Fibroblast of skin of back (primary cell): Measurements from ENCODE around the gene FOXJ2.
"Not testable (repeated sequence)": the region's sequence is repeated elsewhere in the genome, so short reads cannot be mapped to it uniquely, and the experiment has no call there.

ENCODE experiments used
- DNase-seq: peaks from one replicate; pipeline ENCODE4 v3.0.0-alpha.2; 2013

FOXJ2 gene

DNA sequence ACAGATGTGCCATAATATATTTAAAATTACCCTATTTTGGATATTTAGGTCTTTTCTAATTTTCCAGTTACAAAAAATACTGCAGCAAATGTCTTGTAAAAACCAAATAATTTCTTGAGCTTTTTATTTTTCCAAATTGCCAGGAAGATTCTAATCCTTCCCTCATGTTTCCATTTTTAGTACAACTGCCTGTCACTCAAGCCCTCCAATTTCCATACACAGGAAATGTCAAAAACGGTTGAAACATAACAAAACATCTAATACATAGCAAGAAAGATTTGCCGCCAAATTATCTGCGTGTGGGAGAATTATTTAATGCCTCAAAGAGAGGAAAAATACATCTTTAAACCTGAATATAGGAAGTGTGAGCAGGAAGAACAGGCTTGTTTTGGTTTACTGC, 2.3 kb upstream of the FOXJ2 start:
- no peak for DNase-seq

DNA sequence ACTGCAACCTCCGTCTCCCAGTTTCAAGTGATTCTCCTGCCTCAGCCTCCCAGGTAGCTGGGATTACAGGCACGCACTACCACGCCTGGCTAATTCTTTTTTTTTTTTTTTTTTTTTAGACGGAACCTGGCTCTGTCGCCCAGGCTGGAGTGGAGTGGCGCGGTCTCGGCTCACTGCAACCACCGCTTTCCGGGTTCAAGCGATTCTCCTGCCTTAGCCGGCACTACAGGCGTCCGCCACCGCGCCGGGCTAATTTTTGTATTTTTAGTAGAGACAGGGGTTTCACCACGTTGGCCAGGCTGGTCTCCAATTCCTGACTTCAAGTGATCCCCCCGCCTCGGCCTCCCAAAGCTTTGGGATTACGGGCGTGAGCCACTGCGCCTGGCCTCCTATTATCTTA, 1.5 kb upstream of the FOXJ2 start:
- DNase-seq, result not testable (repeated sequence)

DNA sequence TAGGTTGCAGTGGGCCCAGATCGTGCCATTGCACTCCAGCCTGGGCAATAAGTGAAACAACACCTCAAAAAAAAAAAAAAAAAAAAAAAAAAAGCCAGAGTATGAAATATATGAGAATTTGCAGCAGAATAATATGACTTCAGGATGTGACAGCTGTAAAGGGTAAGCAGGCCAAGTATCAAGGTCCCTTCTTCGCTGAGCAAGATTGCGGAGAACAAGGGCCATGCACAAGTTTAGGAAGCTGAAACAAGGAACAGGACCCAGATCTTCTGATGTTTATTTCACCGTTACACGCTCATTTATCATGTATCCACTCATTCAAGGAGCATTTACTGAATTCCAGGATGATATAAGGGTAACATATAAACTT, 659 bp upstream of the FOXJ2 start:
- peak; percentile 8 for DNase-seq

DNA sequence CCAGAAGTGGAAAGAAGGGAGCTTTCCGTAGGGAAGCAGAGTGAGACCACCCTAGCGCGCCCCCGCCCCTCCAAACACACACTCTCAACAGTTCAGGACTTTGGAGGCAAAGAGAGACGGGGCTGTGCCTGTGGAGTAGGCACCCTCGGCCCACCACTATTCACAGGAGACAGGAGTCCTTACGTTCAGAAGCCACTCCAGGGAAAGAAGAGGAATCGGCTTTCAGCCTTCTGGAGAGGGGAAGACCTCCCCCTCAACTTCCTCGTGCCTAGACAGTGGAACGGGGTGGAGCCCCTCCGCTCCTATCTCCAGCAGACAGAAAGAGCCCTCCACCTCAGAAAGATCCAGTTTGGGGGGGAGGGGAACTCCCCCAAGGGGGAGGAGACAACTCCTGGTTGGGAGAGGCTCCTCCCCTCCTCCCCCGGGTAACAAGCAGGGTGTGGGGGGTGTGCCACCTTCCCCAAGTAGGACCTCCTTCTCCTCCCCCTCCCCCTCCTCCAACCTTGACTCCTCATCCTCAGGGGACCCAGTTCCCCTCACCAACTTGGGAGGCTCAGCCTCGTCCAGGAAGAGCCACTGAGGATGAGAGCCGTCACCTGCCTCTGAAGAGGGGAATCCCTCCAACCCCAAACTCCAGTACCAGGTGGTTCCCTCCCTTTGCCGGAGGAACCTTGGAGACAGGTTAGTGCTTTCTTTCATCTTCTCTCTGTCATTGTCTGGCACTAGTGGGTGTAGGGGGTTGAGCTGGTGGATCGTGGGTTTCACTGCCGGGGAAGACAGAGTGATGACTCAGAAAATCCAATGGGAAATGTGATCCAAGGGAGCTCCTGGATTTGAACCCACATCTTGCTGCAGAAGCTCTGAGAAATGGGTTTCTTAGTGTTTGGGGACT, 883 bp downstream of the FOXJ2 start:
- peak; percentile 61 for DNase-seq

DNA sequence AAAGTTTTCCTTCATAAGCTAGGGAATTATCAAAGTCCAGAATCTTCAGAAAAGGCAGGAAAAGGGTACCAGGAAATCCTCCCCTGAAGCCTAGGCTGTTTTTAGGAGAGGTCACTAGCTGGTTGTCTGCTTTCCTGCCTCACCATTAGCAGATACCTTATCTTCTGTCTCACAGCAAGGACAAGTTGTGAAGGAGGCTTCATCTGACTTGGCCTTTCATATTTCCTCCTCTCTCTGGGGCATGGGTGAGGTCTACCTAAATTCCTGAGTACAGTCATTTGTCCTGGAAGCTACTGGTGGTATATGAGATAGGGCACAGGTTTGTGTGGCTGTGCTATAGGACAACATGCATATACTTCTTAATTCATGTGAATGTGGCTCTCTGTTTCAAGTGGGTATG, 2.3 kb downstream of the FOXJ2 start:
- DNase-seq, result peak; percentile 7

DNA sequence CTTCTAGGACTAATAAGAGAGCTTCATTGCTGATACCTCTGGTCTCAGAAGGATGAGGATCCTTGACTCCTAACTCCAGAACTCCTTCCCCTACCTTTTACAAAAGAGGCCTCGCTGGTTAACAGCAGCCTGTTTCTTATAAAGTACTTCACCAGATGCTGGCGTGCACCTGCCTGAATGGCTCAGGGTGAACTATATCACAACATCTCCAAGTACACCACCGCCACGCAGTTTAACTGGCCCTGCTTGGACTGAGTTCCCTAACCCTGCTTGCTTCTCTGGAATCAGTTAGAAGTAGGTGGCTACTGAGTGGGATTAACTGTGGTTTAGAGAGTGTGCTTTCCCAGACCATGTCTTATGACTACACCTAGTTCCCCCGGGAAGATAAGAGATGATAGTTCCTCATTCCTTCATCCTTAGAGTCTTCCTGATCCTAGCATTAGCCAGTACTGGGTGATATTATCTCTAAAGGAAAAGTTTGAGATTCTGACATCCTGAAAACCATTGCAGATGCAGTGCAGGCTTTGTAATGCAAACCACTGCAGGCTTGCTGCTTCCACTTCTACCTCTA, 3.0 kb downstream of the FOXJ2 start:
- no peak for DNase-seq

DNA sequence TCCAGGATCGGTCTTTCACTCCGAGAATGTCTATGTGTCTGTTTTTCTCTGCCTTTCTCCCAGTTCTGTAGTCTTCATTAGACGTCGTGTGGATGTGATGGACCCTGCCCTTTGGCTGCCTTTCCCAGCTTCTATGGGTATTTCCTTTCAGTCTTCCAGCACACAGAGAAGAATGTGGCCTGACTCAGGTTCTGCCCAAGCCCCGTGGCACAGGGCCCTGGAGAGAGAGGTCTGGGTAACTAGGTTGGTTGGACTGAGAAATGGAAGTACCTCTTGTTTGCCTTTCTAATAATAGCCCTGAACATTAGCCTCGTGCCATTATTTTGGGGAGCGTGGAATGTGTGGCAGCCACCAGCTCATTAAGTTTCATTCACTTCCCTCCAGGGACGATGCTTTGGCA, 3.8 kb downstream of the FOXJ2 start:
- no peak for DNase-seq

DNA sequence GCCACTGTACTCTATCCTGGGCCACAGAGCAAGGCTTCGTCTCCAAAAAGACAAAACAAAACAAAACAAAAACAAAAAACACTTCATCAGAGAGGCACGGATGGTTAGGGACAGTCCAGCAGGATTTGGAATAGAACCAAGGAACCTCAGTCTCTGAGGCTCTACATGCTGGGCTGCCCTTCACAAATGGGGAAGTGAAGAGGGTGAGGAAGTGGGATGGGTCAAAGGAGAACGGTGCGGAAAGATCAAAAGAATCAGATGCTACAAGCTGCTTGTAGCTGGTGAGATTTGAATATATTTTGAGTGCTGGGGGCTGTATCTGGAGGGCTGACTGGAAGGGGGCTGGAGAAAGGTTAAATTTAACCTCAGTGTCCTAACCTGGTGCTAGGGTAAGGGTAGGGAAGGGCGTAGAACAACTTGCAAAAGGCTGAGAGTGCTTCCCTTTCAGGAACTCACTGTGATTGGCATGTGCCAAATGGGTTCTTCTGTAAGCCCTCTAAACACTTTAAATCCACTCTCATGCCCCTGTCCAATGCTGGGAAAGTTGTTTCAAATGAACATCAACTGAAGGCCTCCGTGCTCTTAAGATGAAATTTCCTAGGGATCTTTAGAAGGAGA, 4.6 kb downstream of the FOXJ2 start:
- no peak for DNase-seq

DNA sequence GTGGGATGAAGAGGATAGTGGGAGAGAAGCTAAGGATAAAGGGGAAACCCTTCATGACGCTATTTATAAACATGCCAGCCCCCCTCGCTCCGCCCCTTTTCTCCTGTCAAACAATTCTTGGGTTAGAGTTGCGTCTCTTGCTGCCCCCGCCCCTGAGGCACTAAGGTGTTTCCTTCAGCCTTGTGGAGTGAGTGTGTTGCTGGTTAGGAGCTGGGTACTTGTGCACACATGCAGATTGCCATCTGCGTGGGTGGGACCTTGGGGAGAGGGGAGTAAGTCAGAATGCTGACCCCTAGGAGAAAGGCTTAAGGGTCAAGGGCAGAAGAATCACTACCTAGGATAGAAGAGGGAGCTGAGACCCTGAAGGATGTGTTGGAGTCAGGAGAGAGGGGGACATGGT, 5.4 kb downstream of the FOXJ2 start:
- no peak for DNase-seq

DNA sequence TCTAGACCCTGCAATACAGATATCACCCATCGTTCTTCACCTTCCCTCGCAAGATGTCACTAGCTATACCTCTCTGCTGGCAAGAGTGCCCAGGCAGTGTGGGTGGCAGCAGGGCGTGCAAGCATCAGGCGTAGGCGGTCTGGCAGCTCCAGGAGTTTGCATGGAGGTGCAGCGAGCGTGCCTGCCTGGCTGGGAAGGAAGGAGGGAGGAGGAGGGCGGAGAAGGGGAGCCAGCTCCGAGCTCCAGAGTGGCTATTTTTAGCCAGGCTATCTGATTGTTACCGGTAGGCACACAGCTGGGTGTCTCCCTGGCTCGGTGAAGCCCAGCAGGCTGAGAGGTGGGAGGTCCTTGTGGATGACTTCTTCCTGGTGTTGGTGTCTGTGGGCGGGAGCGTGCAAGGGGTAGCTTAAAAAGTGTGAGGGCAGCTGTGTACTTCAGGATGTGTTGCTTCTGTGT, 6.2 kb downstream of the FOXJ2 start:
- peak; percentile 71 for DNase-seq

DNA sequence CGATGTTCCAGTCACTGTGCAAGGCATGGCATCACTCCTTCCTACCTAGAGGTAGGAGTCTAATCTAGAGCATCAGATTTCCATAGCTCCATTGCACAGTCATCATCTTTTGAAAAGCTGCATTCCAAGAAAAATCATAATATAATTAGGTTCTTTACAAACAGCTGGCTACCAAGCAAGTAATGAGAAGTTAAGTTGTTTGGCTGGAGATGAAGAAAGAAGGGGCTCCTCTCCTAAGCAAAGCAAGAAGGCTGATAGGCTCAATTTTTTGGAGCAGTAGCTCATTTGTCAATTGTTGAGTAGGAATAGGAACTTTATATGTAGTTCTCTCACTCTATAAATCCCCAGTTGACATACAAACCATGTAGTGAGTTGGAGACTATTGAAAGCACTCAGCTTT, 8.3 kb downstream of the FOXJ2 start:
- no peak for DNase-seq

DNA sequence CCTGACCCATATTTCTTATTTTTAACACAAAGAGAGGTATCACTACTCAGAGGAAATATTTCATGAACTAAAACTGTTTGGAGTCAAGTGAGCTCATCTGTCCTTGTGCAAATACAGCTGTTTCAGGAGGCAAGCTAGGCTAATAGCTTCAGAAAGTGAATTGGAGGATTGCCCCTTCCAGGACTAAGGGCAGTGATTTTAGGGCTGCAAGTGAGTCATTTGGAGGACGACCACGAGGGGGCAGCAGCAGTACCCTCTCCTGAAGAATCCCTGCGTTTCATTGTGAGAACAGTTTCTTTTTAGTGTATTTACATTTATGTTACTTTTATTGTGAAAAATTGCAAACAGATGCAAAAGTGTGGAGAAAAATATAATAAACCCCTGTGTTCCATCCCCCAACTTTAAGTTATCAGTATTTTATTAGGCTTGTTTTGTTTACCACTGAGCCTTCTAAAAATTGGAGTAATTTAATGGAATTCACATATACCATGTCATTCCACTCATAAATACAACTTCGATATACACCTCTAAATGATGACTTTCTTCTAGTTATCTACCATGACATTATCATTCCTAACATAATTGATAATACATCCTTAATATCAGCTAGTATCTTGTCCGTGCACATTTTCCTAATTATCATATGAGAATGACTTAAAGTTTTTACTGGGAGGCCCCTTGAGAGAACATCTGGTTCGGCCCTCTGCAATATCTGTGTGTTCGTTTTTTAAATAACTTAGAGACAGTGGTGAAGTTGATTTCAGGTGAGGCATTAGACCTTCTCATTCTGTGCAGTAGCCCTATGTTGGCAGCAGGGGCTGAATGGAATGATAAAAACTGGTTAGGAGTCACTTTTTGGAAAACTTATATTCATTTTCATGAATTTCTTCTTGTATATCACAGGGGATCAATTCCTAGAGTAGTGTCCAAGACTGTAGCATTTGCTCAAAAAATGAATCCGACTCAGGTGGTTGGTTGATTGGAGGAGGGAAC, 13.7 kb downstream of the FOXJ2 start:
- peak; percentile 65 for DNase-seq

DNA sequence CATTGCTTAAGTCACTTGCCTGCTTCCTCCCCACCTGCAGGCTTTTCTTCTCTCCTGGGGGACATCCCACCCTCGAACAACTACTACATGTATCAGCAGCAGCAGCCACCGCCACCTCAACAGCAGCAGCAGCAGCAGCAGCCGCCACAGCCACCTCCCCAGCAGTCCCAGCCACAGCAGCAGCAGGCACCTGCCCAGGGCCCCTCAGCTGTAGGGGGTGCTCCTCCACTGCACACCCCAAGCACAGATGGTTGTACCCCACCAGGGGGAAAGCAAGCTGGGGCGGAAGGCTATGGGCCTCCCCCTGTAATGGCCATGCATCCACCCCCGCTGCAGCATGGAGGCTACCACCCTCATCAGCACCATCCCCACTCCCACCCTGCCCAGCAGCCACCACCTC, 15.3 kb downstream of the FOXJ2 start:
- DNase-seq, result no peak

DNA sequence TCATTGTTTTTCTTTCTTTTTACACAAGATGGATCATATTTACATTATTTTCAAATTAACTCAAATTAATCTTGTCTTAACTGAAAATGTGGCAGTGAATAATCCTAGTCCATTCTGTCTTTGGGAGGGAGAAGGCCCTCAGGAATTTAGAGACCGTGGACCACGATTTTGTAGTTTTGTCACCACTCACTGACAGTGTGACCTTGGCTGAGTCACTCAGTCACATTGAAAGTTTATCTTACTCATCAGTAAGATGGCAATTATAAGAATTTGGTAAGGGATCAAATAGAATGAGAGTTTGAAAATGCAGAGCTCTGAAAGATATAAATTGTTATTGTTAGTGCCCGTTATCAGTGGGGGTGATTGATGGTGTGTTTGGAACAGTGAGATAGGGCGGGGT, 16.4 kb downstream of the FOXJ2 start:
- DNase-seq, result peak; percentile 7

DNA sequence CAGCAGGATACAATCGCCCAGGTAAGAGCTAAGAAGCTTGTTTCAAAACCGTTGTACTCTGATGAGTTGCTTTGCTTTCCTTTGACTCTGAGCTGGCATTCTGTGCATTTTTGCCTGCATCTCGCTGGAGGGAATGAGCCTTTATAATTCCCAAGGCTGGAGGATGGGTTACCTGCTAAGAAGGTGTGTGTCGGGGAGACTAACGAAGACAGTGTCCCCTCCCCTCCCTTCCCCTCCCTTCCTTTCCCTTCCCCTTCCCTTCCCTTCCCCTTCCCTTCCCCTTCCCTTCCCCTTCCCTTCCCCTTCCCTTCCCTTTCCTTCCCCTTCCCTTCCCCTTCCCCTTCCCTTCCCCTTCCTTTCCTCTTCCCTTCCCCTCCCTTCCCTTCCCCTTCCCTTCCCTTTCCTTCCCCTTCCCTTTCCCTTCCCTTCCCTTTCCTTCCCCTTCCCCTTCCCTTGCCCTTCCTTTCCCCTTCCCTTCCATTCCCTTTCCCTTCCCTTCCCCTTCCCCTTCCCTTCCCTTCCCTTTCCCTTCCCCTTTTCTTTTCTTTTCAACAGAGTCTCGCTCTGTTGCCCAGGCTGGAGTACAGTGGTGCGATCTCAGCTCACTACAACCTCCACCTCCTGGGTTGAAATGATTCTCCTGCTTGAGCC, 18.2 kb downstream of the FOXJ2 start:
- no peak for DNase-seq

DNA sequence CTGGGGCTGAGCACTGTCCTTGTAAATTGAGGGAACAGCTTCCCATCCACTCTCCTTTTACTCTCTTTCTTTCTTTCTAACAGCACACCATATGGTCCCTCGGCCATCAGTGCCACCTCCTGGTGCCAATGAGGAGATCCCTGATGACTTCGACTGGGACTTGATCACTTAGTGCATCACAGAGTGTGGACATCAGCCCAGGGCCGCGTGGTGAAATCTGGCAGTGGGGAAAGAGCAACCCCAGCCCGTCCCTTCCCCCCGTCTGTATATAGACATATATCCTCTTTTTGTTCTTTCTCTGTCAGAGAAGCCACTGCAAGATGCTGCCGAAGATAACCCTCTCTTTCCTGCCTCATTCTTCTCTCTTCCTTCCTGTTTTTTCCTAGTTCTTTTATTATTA, 20.2 kb downstream of the FOXJ2 start:
- DNase-seq, result no peak

DNA sequence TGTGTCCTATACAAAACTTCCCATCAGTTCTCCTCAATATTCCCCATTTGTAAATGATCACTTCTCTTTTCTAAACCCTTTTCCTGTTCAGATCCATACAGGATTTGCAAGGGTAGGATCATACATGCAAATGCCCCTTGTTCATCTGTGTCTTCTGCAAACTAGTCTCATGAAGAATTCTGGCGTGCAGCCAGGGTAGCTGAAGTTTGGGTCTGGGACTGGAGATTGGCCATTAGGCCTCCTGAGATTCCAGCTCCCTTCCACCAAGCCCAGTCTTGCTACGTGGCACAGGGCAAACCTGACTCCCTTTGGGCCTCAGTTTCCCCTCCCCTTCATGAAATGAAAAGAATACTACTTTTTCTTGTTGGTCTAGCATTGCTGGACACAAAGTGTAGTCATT, 22.3 kb downstream of the FOXJ2 start:
- no peak for DNase-seq

DNA sequence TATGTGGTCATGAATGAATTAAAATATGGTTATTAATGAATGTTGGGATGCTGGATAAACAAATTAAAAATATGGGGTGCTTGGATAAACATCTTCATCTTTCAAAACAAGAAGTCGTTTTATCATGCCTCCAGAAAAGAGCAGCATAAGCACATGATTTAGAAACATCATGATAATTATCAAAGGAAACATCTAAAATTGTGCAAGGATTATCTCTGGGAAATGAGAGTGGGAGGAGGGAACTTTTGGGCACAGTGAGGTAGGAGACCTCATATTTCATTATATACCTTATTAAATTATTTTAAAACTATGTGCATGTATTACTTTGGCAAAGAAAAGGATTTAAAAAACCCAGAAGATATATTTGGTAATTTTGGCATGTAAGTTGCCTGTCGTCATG, 24.8 kb downstream of the FOXJ2 start:
- DNase-seq, result no peak

DNA sequence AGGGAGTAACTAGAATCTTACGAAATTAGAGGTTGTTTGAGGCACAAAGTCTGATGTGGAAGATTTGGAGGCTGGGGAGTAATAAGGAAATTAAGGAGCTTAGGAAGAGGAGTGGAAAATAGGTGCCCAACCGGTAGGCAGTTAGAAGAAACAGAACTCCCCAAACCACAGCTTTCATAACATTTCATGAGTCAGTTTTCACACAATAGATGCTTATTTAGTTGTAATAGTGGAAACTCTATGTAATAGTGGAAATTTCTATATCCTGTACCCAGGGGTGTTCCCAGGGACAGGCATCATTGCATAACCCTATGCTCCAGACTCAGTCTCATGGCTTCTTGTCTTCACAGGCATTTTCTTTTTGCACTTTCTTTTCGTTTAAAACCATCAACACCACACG, 25.3 kb downstream of the FOXJ2 start:
- DNase-seq, result peak; percentile 20

DNA sequence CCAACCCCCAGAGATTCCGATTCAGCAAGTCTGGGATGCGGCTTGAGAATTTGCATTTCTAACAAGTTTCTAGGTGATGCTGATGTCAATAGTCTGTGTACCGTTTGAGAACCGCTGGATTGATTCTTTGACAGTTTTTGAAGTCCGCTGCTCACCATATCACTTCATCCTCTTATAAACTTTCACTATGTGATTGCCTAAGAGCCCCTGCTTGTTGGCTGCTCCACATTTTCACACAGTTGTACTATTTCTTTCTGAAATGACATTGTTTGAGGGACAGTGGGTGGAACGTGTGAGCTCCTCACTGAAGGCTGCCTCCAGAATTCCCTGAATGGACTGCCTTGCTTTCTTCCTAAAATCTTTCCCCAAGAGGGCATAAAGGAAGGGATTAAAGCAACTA, 26.0 kb downstream of the FOXJ2 start:
- no peak for DNase-seq

DNA sequence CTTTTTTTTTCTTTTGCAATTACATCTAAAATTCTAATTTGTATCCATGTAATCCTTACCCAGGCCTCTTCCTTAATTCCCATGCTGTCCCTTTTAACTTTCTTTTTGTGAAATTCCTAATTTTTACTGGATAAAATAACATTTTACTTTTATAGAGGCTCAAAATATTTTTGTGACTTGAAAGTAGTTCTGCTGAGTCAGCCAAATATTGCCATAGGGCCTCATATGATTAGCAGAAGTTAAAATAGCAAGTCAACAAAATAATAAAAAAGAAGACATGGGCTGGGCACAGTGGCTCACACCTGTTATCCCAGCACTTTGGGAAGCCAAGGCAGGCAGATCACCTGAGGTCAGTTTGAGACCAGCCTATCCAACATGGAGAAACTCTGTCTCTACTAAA, 31.6 kb downstream of the FOXJ2 start:
- DNase-seq, result no peak

DNA sequence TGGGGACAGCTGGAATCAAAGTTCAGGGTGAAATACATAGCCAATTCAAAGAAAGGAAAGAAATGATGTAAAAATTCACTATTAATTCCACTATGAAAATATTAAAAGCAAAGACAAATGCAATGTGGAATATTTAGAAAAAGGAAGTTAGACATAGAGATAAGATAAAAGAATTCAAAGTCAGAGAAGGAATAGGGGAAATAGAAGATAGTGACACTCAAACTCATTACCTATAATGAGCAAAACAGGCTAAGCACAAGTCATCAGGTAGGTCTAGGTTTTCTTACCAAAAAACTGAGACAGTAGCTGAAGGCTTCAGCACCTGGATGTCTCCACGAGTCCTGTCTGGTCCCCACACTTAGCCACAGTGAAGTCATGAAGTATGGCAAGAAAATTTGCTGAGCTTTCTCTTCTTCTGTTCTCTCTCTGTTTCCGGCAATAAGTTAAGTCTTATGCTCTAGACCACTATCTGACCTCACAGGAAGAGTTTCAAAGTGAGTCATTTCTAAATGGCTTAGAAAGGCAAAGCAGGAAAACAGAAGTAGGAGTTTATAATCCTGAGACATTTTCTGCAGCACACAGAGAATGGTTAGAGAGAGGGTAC, 33.6 kb downstream of the FOXJ2 start, which contains the start of gene C3AR1:
TSS of gene C3AR1 (minus strand) at position 369 of the 604 bp plus-strand sequence. CDS start 6,174 bp downstream, outside the sequence.
- peak; percentile 72 for DNase-seq
